Nephron (organoid): ENCODE results near the gene NPTX1.

Source experiments
- H3K27ac Mint-ChIP-seq, 3 experiments: 2 replicates each; pipeline ENCODE4 v1.8.0; 2020; ENCODE audit warnings: mixed read lengths in 3 of 3, mild to moderate bottlenecking in 2 of 3, moderate library complexity in 1 of 3
- H3K27me3 Mint-ChIP-seq: 2 replicates; pipeline ENCODE4 v1.8.0; 2021; ENCODE audit warnings: low read depth, mild to moderate bottlenecking, moderate library complexity, mixed read lengths
- H3K36me3 Mint-ChIP-seq: 2 replicates; pipeline ENCODE4 v1.8.0; 2020; ENCODE audit warnings: low read depth, mixed read lengths
- H3K4me1 Mint-ChIP-seq: 2 replicates; pipeline ENCODE4 v1.8.0; 2020; ENCODE audit warnings: mixed read lengths
- H3K4me3 Mint-ChIP-seq, 3 experiments: 2 replicates each; pipeline ENCODE4 v1.8.0; 2020; ENCODE audit warnings: mild to moderate bottlenecking in 3 of 3, mixed read lengths in 3 of 3, moderate library complexity in 2 of 3
- H3K9me3 Mint-ChIP-seq: 2 replicates; pipeline ENCODE4 v1.8.0; 2020; ENCODE audit warnings: mixed read lengths
- TF ChIP-seq, protein P1 (sequence below), 3 experiments: fragments of 200-600 bp; sonication (generic); IDR thresholded peaks; one replicate each; pipeline ENCODE4 v1.5.0; 2021; ENCODE audit warnings: antibody characterized with exemption in 3 of 3; ENCODE audit not compliant: unreplicated experiment in 3 of 3

The NPTX1 gene

GRCh38 chr17:80504686-80505413, 28.4 kb upstream of the NPTX1 start:
- Mint-ChIP-seq H3K4me1 (peaks cover 17% of the 10 kb centered on the region), H3K36me3 (no peaks in the 10 kb centered on the region), H3K9me3 (no peaks in the 10 kb centered on the region), H3K27me3 (peaks cover 63% of the 10 kb centered on the region), H3K27ac (no peak overlapping the region), H3K4me3 (no peak overlapping the region)
- TF ChIP-seq, protein P1, sequence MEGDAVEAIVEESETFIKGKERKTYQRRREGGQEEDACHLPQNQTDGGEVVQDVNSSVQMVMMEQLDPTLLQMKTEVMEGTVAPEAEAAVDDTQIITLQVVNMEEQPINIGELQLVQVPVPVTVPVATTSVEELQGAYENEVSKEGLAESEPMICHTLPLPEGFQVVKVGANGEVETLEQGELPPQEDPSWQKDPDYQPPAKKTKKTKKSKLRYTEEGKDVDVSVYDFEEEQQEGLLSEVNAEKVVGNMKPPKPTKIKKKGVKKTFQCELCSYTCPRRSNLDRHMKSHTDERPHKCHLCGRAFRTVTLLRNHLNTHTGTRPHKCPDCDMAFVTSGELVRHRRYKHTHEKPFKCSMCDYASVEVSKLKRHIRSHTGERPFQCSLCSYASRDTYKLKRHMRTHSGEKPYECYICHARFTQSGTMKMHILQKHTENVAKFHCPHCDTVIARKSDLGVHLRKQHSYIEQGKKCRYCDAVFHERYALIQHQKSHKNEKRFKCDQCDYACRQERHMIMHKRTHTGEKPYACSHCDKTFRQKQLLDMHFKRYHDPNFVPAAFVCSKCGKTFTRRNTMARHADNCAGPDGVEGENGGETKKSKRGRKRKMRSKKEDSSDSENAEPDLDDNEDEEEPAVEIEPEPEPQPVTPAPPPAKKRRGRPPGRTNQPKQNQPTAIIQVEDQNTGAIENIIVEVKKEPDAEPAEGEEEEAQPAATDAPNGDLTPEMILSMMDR (IDR thresholded peaks at IDR 0.05; ENCODE audit: unreplicated experiment in 3 of 3) = no peak

- Mint-ChIP-seq H3K9me3 (no peaks in the 10 kb centered on the region), H3K27ac (no peak overlapping the region), H3K4me3 (no peak overlapping the region), H3K36me3 (no peaks in the 10 kb centered on the region), H3K4me1 (peaks cover 22% of the 10 kb centered on the region), H3K27me3 (peaks cover 63% of the 10 kb centered on the region)
- TF ChIP-seq, protein P1 (IDR thresholded peaks at IDR 0.05; ENCODE audit: unreplicated experiment in 3 of 3) = no peak
Observed at GRCh38 chr17:80503921-80504320, 27.5 kb upstream of the NPTX1 start.

- H3K4me3 Mint-ChIP-seq = no peak overlapping the region
- H3K4me1 Mint-ChIP-seq = peaks cover 24% of the 10 kb centered on the region
- no peak overlapping the region for H3K27ac Mint-ChIP-seq
- no peaks in the 10 kb centered on the region for H3K36me3 Mint-ChIP-seq
- H3K27me3 Mint-ChIP-seq = peaks cover 56% of the 10 kb centered on the region
- H3K9me3 Mint-ChIP-seq = no peaks in the 10 kb centered on the region
- TF ChIP-seq, protein P1 (IDR thresholded peaks at IDR 0.05; ENCODE audit: unreplicated experiment in 3 of 3) = no peak
Observed at GRCh38 chr17:80503031-80503430, 26.6 kb upstream of the NPTX1 start.

- H3K36me3 Mint-ChIP-seq = no peaks in the 10 kb centered on the region
- H3K27me3 Mint-ChIP-seq = peaks cover 53% of the 10 kb centered on the region
Observed at GRCh38 chr17:80502578-80502877, 26.1 kb upstream of the NPTX1 start.

GRCh38 chr17:80501741-80502577, 25.6 kb upstream of the NPTX1 start:
- TF ChIP-seq, protein P1 (IDR thresholded peaks at IDR 0.05; ENCODE audit: unreplicated experiment in 3 of 3) = no peak
- Mint-ChIP-seq H3K4me3 (peak overlapping the region in 1 of 3 experiments; percentile 32), H3K27ac (peak overlapping the region in 2 of 3 experiments; percentile 68 to 82), H3K36me3 (no peaks in the 10 kb centered on the region), H3K9me3 (no peaks in the 10 kb centered on the region), H3K27me3 (peaks cover 52% of the 10 kb centered on the region), H3K4me1 (peaks cover 28% of the 10 kb centered on the region)

More at GRCh38 chr17:80502578-80502877, 26.1 kb upstream of the NPTX1 start:
- Mint-ChIP-seq H3K9me3 (no peaks in the 10 kb centered on the region), H3K4me3 (no peak overlapping the region), H3K4me1 (peaks cover 28% of the 10 kb centered on the region), H3K27ac (no peak overlapping the region)
- TF ChIP-seq, protein P1 (IDR thresholded peaks at IDR 0.05; ENCODE audit: unreplicated experiment in 3 of 3) = no peak
